Activated T-cell treated with anti-CD3 and anti-CD28 coated beads, Interleukin-2, amount 50 U/mL, for 1 hour (primary cell): Measurements from ENCODE around the gene DZIP1L.

Source experiments
- DNase-seq: peaks from one replicate; pipeline ENCODE4 v3.0.0-alpha.2; 2020

DZIP1L gene

GRCh38 chr3:138066383-138066782 lies 49.0 kb downstream of the DZIP1L start:
- no peak for DNase-seq

- DNase-seq, result no peak
Observed at GRCh38 chr3:138065949-138066348, 49.5 kb downstream of the DZIP1L start.

DNA sequence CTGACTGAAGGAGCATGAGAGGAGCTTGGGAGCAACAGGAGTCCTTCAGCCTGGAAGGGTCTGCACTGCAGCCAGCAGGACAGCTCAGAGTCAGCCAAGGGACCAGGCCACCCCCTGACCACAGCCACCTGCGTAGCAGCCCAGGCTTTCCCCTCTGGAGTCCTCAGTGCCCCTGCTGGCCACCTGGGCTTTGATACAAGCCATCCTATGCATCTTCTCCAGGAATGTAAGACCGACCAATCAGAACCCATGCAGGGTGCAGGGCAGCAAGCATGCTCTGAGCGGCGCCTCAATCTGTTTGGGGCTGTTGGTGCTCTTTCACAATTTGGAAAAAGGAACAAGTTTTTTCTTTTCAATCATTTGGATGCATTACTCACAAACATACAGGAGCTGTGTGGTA lies 52.0 kb downstream of the DZIP1L start:
- no peak for DNase-seq

DNA sequence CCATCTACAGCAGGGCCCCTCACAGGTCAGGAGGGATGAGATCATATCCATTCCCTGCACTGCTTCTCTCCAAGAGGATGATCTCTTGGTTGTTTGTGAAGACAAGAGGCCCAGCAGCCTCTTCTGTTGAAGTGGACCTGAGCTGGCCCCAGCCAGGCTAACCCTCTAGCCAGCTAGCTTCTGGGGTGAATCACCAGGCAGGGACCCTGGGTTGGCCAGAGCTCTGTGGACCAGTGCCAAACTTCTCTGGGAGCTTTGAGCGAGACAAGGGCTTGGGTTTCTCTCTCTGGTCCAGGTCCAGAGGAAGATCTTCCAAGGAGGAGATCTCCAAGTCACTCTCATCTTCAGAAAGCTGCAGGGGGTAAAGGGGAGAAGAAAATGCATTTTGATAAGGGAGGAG lies 52.8 kb downstream of the DZIP1L start:
- DNase-seq, result no peak

GRCh38 chr3:138062037-138062436 lies 53.4 kb downstream of the DZIP1L start:
- DNase-seq, result no peak

- DNase-seq, result no peak
Observed at GRCh38 chr3:138060792-138061191, 54.6 kb downstream of the DZIP1L start.

DNA sequence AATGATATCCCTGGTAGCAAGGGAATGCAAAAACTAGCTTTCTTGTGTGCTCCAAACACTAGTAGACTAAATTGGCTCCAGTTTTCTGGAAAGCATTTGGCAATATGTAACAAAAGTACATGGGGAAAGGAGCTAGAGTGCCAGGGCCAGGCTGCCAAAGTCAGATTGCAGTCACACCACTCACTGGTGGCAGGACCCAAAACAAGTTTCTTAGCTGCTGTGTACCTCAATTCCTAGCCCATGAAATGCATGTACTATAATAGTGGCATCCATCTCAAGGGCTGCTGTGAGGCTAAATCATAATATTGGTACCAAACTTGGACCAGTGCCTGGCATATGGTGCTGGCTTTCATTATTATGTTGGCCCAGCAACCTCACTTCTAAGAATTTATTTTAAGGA lies 56.1 kb downstream of the DZIP1L start:
- no peak for DNase-seq

DNA sequence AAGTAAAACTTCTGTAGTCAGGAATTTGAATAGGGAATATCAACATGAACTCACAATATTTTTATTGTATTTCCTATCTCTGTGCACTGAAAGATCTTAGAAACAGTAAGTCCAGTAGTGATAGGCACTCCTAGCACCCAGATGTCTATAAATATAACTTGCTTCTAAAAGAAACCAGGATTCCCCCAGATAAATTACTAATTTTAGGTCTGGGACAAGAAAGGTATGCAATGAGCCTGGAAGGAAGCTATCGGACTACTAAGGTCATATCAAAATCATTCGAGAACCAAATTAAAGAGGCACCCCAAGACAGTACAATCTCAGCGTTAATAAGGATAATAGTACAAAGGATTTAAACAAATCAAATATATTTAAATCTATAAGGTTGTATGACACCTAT lies 58.0 kb downstream of the DZIP1L start:
- DNase-seq, result no peak

DNA sequence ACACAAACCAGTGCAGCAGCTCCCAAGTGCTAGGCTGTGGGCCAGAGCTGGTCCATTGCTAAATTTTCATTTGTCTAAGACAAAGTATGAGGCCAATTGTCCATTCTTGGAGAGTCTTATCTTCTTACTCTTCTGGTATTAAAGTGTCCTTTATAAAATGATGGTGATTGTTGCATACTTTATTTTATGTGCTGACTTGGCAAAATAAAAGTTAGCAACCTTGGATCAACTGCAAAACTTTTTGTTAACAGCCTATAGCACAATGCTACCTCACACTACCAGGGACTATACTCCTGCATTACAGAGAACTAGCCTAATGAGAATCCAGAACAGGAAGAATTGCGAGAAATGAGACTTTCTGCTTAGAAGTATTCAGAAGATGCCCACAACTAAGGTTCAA lies 61.4 kb downstream of the DZIP1L start:
- no peak for DNase-seq

- DNase-seq, result no peak
Observed at GRCh38 chr3:138051947-138052802, 63.2 kb downstream of the DZIP1L start.

GRCh38 chr3:138049157-138049919 lies 66.1 kb downstream of the DZIP1L start:
- DNase-seq, result no peak

DNA sequence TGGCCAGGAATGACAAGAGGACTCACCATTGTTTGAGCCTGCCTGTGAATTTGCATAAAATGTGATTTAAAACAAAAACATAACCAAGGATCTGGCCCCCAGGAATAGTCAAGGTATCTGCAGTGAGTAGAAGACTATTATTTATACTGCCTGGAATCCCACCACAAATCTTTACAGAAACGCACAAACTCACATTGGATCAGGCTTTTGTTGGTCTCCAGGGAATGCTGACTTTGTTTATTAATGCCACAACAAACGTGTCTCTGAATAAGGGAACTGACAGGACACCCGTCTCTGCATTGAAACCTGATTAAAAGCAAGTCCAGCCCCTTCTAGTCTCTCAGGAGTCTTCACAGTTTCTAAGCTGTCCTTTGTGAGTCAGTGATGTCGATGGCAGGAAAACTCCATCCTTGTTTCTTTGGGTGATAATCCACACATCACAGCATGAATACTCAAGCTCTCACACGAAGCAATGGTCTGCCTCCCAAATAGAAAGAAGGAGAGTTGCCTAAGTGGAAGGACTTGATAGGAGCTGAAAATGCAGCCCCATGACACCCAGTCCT lies 67.7 kb downstream of the DZIP1L start:
- no peak for DNase-seq

DNA sequence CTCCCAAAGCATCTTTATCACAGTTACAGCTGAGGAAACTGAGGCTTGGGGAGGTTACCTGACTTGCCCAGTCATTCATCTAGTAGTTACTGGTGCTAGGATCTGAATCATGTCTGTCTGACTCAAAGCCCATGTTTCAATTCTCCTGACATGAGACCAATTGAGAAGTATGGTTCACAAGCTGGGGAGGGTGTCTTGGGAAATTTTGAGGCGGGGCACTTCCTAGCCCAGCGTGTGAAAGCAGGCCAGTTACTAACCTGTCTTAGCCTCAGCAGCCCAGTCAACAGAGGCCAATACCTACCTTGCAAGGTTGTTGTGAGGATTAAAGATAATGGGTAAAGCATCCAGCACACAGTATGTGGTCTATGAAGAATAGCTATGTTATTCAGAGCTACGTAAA lies 68.5 kb downstream of the DZIP1L start:
- DNase-seq, result no peak

DNA sequence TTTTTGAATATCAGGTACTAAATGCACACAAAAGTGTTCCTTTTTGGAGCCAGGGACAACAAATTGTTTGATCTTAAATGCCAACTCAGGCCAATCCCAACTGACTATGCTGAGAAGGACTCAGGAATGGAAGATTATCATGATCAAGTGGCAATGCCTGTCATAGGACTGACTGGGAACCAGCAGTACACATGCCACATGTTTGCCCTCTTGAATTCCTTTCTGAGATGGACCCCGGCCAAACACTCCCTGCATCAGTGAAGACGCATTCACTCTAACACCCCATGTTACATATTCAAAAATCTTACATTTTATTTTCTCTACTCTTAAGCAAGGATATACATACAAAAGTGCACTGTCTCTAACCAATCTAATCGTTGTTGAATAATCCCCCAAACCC lies 69.3 kb downstream of the DZIP1L start:
- no peak for DNase-seq

DNA sequence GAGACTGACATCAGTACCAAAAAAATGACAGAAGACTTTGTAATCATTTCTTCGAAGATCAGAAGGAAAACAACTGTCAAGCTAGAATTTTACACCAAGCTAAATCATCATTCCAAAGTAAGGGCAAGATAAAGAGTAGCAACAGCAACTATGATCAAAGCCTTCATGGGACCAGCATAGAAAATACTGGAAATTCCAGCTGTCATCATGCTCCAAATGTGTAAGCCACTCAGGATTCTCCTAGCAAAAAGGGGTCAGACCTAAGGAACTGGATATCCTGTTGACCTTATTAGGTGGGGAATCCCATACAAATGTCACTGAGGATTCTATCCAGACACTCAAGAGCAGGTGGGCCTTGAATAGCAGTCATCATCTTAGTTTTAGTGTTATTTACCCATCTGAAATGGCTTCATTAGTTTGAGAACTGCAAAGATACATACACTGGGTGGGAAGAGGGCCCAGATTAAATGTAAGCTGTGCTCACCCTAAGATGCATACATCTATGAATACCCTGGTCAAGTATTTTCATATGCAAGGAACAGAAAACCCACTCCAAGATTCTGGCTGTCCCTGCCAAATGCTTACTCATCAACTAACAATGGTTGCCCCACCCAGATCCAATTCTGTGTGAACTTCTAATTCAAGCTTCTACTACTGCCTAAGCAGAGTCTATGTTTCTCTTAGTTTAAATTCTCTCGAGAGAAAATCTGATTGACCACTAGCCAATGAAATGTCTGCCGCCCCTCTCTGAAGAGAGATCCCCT lies 72.0 kb downstream of the DZIP1L start:
- no peak for DNase-seq

DNA sequence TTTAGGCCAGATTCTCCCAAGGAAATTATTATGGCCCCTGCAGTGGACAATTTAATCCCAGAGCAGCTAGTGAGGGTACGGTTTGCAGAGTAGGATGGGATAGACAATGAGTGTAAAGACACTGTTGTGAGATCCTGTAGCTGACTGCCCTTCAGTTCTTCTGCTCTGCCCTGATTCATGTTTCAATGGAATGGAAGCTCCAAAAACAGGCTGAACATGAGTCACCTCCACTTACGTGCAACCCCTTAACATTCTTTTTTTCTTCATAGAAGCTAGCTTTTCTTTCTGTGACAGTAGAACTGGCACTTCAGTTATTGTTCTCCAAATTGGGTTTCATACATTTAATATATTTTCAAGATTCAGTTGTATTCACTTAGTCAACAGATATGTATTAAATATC lies 73.4 kb downstream of the DZIP1L start:
- DNase-seq, result no peak

DNA sequence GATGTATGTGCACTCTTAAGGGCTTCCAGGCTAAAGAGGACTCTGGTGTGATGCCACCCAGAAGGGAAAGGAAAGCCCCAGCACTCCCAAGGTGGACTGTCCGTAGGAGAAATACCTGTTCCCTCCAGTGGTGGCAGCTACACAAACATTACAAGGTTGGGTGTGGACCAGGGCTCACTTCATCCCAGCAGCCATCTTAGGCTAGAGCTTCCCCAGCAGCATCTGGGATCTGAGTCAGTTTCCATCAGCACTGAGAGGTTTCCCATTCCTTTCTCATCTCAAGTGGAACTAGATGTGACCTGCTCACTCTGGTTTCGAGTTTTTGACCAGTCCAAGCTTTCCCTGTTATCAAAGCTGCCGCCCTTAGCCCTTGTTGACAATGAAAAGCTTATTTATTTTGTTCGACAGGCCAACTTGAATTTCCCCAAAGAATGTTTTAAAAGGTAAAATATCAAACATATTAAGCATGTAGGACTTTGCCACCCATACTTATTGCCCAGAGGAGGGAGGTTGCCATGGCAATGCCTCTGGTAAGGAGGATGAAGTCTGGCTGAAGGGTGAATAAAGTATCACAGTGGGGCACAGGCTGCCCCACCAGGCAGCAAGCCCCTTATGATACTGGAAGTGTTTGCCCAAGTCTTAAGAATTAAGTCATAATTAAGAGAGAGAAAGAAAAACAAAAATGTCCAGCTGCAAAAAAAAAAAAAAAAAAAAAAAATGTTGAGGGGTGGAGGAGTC lies 76.5 kb downstream of the DZIP1L start:
- DNase-seq, result no peak

DNA sequence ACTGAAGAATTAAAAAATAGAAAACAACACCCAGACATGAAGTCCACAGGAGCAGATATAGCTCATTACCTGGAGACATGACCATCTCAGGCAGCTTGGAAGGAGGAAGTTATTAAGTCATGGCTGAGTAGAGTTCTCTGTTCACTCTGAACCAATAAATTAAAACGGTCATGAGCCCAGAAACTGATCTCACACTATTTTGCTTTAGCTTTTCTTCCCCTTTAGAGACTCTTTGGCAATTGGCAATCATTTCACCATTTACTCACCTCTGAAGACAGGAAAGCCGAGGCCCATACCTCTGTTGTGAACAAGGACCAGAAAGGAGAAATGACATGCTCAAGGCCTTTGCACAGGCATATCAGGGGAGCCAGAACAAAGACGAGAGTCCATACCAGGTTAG lies 78.8 kb downstream of the DZIP1L start:
- no peak for DNase-seq

DNA sequence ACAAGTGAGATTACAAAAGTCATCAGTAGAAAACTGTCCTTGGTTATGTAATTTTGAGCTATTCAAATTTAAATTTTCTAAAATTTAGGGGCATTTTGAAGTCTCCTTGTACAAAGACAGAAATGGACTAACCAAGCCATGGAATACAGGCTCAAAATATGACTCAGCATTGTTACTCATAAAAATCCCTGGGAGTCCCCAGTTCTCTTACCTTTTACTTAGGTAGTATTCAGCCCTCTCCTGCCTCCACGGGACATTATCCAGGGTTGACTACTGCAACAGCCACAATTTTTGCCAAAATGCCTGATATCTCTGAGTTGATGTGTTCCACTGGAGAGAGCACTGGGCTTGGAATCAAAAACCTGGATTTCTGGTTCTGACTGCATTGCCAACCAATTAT lies 80.5 kb downstream of the DZIP1L start:
- DNase-seq, result no peak

DNA sequence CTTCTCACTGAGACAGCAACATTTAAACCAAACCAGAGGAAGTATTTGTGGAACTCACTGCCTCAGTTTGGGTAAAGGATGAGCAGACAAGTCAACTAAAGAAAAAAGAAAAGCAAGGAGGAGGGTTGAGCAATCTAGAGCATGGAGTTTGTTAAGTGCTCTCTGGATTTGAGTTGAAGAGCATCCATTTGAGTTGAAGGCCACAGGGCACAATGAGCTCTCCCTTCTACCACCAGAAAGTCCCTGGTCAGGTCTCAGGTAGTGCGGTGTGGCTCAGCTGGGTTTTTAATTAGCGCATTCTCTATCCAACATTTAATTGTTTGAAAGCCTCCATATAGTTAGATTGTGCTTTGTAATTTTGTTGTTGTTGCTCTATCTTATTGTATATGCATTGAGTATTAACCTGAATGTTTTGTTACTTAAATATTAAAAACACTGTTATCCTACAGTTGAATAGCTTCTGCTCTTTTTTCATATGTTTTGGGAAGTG lies 82.2 kb downstream of the DZIP1L start:
- DNase-seq, result no peak

GRCh38 chr3:138032567-138032966 lies 82.8 kb downstream of the DZIP1L start:
- DNase-seq, result no peak

DNA sequence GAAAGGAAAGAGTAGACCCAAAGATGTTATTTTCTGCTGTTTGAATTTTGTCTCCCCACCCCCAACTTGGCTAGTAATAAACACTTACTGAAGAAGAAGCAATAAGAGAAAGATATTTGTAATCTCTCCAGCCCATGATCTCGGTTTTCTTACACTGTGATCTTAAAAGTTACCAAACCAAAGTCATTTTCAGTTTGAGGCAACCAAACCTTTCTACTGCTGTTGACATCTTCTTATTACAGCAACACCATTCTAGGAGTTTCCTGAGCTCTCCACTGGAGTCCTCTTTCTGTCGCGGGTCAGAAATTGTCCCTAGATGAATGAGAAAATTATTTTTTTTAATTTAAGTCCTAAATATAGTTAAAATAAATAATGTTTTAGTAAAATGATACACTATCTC lies 83.9 kb downstream of the DZIP1L start:
- no peak for DNase-seq
